GM12878 (cell line): Measurements from ENCODE around the gene OAS1.

ENCODE experiments used
- EGR1 ChIP-seq, 2 experiments: IDR thresholded peaks; 1 replicate in 1 of 2; 2 replicates in 1 of 2; pipeline ENCODE4 v1.6.1; 2011 to 2012; ENCODE audit warnings: low read depth in 2 of 2, low read length in 2 of 2, borderline replicate concordance in 1 of 2, mild to moderate bottlenecking in 1 of 2, moderate library complexity in 1 of 2
- IKZF2 ChIP-seq, 2 experiments: fragments of 450-650 bp; IDR thresholded peaks; 2 replicates each; pipeline ENCODE4 v1.6.1; 2017; ENCODE audit warnings: mild to moderate bottlenecking in 2 of 2, moderate library complexity in 2 of 2
- JUND ChIP-seq: IDR thresholded peaks from 2 replicates; pipeline ENCODE4 v1.6.1; 2012; ENCODE audit warnings: low read depth, mild to moderate bottlenecking, low read length, improper control_type of control experiment, moderate library complexity
- MXI1 ChIP-seq: fragments of 150-350 bp; IDR thresholded peaks from 2 replicates; pipeline ENCODE4 v1.6.1; 2011; ENCODE audit warnings: low read depth, mild to moderate bottlenecking, inconsistent platforms, low read length, improper control_type of control experiment
- NFYB ChIP-seq: IDR thresholded peaks from 2 replicates; pipeline ENCODE4 v1.6.1; 2011; ENCODE audit warnings: low read depth, mild to moderate bottlenecking, low read length, improper control_type of control experiment, moderate library complexity; ENCODE audit not compliant: insufficient read depth
- POLR2A ChIP-seq: IDR thresholded peaks from 2 replicates; pipeline ENCODE4 v1.6.1; 2011; ENCODE audit warnings: low read depth, mild to moderate bottlenecking, low read length
- STAT1 ChIP-seq: fragments of 450-650 bp; conservative IDR thresholded peaks from 2 replicates; pipeline ENCODE4 v1.6.1; 2014; ENCODE audit warnings: antibody characterized with exemption, mild to moderate bottlenecking
- TF ChIP-seq, protein P1 (sequence below), 3 experiments: IDR thresholded peaks in 2 of 3; conservative IDR thresholded peaks in 1 of 3; 2 replicates each; pipeline ENCODE4 v1.5.1; 2011; ENCODE audit warnings: low read depth in 3 of 3, low read length in 3 of 3, mild to moderate bottlenecking in 3 of 3, control low read depth in 2 of 3, moderate library complexity in 2 of 3, inconsistent platforms in 1 of 3, mixed read lengths in 1 of 3; ENCODE audit not compliant: control insufficient read depth in 2 of 3, insufficient read depth in 1 of 3; ENCODE audit errors: extremely low read depth in 1 of 3

DNA sequence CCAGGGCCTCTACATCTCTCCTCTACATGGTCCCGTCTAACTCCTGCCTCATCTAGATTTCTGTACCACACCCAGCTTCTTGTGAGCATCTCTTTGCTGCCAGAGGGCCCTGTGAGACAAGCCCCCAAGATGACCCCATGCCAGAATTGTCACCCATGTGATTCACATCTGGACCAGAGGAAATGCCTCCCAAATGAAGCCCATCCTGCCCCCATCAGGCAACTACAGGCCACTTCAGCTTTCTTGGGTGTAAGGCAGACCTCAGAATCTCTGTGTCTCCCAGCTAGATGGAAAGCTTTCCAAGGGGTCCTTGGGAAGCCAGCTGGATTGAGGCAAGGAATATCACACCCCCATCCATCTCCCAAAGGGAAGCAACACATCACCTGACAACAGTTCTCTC, 22.2 kb downstream of the OAS1 start:
- no peak for TF ChIP-seq NFYB
- TF ChIP-seq POLR2A, result no peak
- TF ChIP-seq, protein P1, sequence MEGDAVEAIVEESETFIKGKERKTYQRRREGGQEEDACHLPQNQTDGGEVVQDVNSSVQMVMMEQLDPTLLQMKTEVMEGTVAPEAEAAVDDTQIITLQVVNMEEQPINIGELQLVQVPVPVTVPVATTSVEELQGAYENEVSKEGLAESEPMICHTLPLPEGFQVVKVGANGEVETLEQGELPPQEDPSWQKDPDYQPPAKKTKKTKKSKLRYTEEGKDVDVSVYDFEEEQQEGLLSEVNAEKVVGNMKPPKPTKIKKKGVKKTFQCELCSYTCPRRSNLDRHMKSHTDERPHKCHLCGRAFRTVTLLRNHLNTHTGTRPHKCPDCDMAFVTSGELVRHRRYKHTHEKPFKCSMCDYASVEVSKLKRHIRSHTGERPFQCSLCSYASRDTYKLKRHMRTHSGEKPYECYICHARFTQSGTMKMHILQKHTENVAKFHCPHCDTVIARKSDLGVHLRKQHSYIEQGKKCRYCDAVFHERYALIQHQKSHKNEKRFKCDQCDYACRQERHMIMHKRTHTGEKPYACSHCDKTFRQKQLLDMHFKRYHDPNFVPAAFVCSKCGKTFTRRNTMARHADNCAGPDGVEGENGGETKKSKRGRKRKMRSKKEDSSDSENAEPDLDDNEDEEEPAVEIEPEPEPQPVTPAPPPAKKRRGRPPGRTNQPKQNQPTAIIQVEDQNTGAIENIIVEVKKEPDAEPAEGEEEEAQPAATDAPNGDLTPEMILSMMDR (IDR thresholded peaks at IDR 0.05 in 2 of 3, conservative IDR thresholded peaks at IDR 0.05 in 1 of 3; ENCODE audit: control insufficient read depth in 2 of 3, extremely low read depth in 1 of 3, insufficient read depth in 1 of 3, low read depth in 3 of 3, low read length in 3 of 3), result 0 out of 6 replicates have a peak, but pooled peaks of 1 of the 3 experiments have one; percentile 22
- TF ChIP-seq STAT1, result no peak
- TF ChIP-seq EGR1 (IDR thresholded peaks at IDR 0.05; ENCODE audit: borderline replicate concordance in 1 of 2, low read depth in 2 of 2, low read length in 2 of 2), result no peak
- no peak for TF ChIP-seq IKZF2 (IDR thresholded peaks at IDR 0.05)
- no peak for TF ChIP-seq MXI1
- TF ChIP-seq JUND, result no peak
